ENCODE measurements around the gene PHLDB2. TPM values are rescaled to one million over a fixed set of nuclear protein-coding genes. Genes with fewer than 3 reads are reported as not detected.

The PHLDB2 gene
- total and polyA plus RNA-seq, 2 of the 8 experiments (the other 6 are each of a cell fraction or from before 2014, with no cell fraction given), result 5.8 to 22.6 TPM

GRCh38 chr3:111949712-111950111 is 90.6 kb downstream of the PHLDB2 start (continued):
- no peak for TF ChIP-seq BCL11A (IDR thresholded peaks at IDR 0.05; ENCODE audit: low read depth in 2 of 2, low read length in 2 of 2)

Measured in H1 (cell line).